PFSK-1 (cell line): ENCODE measurements around the gene GPR148.

Experiments used
- FOXP2 ChIP-seq: optimal IDR thresholded peaks from 2 replicates; pipeline ENCODE3; 2011; ENCODE audit warnings: borderline replicate concordance, control low read depth, inconsistent platforms; ENCODE audit not compliant: insufficient read depth; ENCODE audit errors: extremely low read length, extremely low read depth
- POLR2AphosphoS5 ChIP-seq: IDR thresholded peaks from 2 replicates; pipeline ENCODE4 v1.6.1; 2012; ENCODE audit warnings: low read depth, mild to moderate bottlenecking, control low read depth, low read length, moderate library complexity
- REST ChIP-seq, 2 experiments: IDR thresholded peaks; 2 replicates each; pipeline versions ENCODE4 v1.6.1 to v1.8.0; 2011 to 2012; ENCODE audit warnings: low read depth in 2 of 2, low read length in 2 of 2, control low read depth in 1 of 2, inconsistent platforms in 1 of 2, mild to moderate bottlenecking in 1 of 2, moderate library complexity in 1 of 2; ENCODE audit not compliant: insufficient read depth in 1 of 2
- SIN3A ChIP-seq: IDR thresholded peaks from 2 replicates; pipeline ENCODE4 v1.6.1; 2012; ENCODE audit warnings: mild to moderate bottlenecking, low read length, moderate library complexity, borderline replicate concordance; ENCODE audit not compliant: insufficient read depth
- TAF1 ChIP-seq: IDR thresholded peaks from 2 replicates; pipeline ENCODE4 v1.6.1; 2012; ENCODE audit warnings: low read length, control low read depth, borderline replicate concordance; ENCODE audit not compliant: insufficient read depth

GPR148 gene

DNA sequence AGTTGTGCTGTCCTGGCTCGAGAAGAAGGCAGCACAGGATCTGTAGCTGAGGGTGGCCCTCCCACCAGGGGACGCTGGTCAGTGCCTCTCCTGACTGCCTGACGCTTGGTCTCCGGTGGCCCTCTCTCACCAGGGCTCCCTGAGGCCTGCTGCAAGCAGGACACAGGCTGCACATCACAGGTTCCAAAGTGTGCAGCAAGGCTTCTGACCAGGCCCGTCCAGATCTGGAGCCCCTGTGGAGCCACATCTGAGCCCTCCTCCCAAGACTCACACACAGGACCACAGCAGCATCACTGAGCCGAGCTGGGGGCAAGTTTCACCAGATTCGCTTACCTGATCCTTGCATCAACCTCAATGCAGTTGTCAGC, 38.5 kb downstream of the GPR148 start:
- no peak for TF ChIP-seq TAF1
- TF ChIP-seq POLR2AphosphoS5: no peak
- TF ChIP-seq FOXP2: no peak
- no peak for TF ChIP-seq REST (IDR thresholded peaks at IDR 0.05; ENCODE audit: insufficient read depth in 1 of 2, low read depth in 2 of 2, low read length in 2 of 2)
- TF ChIP-seq SIN3A: no peak

- no peak for TF ChIP-seq TAF1
- no peak for TF ChIP-seq SIN3A
- TF ChIP-seq REST (IDR thresholded peaks at IDR 0.05; ENCODE audit: insufficient read depth in 1 of 2, low read depth in 2 of 2, low read length in 2 of 2): no peak
- no peak for TF ChIP-seq FOXP2
- no peak for TF ChIP-seq POLR2AphosphoS5
These were observed 39.5 kb downstream of the GPR148 start for GRCh38 chr2:130768191-130768855.

DNA sequence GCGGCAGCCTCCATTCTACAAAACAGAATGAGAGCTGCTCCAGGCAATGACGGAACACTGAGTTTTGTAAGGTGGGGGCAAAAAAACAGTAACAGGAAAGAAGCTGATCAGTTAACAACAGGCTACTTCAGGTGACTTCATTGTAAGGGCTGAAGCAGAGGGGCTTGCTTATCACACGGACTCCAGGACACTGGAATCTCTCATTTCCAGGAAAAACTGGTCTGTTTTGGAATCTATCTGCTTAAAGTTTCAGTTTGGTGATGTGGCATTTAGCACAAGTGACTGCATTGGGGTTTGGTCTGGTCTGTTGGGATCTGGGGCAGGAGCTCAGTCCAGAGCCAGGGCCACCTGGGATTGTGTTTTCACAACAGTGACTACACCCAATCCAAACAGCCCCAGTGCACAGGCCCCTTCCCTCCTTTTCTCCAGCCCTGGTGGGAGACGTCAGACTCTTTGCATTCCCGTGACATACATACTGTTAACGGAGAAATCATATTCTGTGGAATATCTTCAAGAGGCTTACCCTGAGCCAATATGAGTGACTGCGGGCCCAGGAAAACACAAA, 40.6 kb downstream of the GPR148 start:
- no peak for TF ChIP-seq REST (IDR thresholded peaks at IDR 0.05; ENCODE audit: insufficient read depth in 1 of 2, low read depth in 2 of 2, low read length in 2 of 2)
- no peak for TF ChIP-seq TAF1
- TF ChIP-seq FOXP2: no peak
- no peak for TF ChIP-seq SIN3A
- no peak for TF ChIP-seq POLR2AphosphoS5

DNA sequence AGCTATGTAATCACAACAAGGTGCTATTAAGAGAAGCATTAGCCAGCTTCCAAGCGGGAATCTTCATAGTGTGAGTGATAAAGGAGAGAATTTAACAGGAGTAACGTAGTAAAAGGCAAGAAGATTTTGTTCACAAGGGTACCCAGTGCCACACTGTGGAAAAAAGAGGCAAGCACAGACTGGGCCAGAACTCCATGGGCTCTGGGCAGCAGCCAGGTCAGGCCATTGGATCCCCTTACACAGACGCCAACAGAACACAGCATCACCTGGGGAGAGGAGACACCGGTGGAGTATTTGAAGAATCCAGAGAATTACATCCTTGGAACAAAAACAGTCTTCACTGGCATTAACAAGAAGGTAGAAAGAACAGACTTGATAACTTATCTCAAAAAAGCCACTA, 47.7 kb downstream of the GPR148 start:
- no peak for TF ChIP-seq SIN3A
- TF ChIP-seq REST (IDR thresholded peaks at IDR 0.05; ENCODE audit: insufficient read depth in 1 of 2, low read depth in 2 of 2, low read length in 2 of 2): no peak
- no peak for TF ChIP-seq POLR2AphosphoS5
- TF ChIP-seq FOXP2: no peak
- no peak for TF ChIP-seq TAF1

DNA sequence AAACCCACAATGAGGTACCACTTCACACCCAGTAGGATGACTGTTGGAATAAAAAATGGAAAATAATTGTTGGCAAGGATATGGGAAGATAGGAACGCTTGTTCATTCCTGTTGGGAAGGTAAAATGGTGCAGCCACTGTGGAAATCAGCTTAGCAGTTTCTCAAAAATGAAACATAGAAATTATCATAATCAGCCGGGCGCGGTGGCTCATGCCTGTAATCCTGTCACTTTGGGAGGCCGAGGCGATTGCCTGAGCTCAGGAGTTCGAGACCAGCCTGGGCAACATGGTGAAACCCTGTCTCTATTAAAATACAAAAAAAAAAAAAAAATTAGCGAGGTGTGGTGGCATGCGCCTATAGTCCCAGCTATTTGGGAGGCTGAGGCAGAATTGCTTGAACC, 49.9 kb downstream of the GPR148 start:
- TF ChIP-seq TAF1 (no peak), FOXP2 (no peak), REST (IDR thresholded peaks at IDR 0.05; ENCODE audit: insufficient read depth in 1 of 2, low read depth in 2 of 2, low read length in 2 of 2) (no peak), POLR2AphosphoS5 (no peak), SIN3A (no peak)
